ENCODE results near the gene NRXN3. TPM values are rescaled to one million over a fixed set of nuclear protein-coding genes. Genes with fewer than 3 reads are reported as not detected.

Gene NRXN3
- total RNA-seq, 1 experiment from 2014 or later, result 1.1 TPM

GRCh38 chr14:79543967-79544697 lies 1374.0 kb downstream of the NRXN3 start:
- ChIA-PET POLR2A (ENCODE audit: unreplicated experiment) (no interaction called here), CTCF (interaction anchor here (0.5 to 0.8 kb wide), 4 partner anchors 19 to 559 kb away, joined by 3 to 4 read pairs (median 3); no protein-coding TSS in a partner anchor)
- no peaks in the 10 kb centered on the region for H3K27me3 ChIP-seq (ENCODE audit: low read length)
- no peaks in the 10 kb centered on the region for H3K79me2 ChIP-seq (ENCODE audit: low read length)
- H3K9me3 ChIP-seq (ENCODE audit: low read length), result no peaks in the 10 kb centered on the region
- peaks cover 8% of the 10 kb centered on the region; the same call in 1 of the 2 replicates for H3K4me1 ChIP-seq (ENCODE audit: insufficient read depth, low read length)
- H3K4me3 ChIP-seq (ENCODE audit: low read length), result no peak overlapping the region
- DNase-seq (peak; percentile 82), ATAC-seq (peak; percentile 97)
- no peaks in the 10 kb centered on the region for H3K9me2 ChIP-seq (replicated peaks; ENCODE audit: low read length)
- H3K4me2 ChIP-seq (ENCODE audit: low read length), result 0 out of 2 replicates have a peak overlapping the region, but pooled peaks have one; percentile 14
- no peaks in the 10 kb centered on the region for H3F3A ChIP-seq (ENCODE audit: low read length, unreplicated experiment)
- BruUV-seq (replicated peaks), result no TSS peak
- TF ChIP-seq EZH2 (IDR thresholded peaks at IDR 0.05; ENCODE audit: low read length, unreplicated experiment) (no peak), EZH2phosphoT487 (IDR thresholded peaks at IDR 0.05; ENCODE audit: borderline replicate concordance, low read length) (no peak), CTCF (conservative IDR thresholded peaks at IDR 0.05; ENCODE audit: low read depth, low read length) (peak; percentile 72)
- H3K9ac ChIP-seq (ENCODE audit: low read length), result no peak overlapping the region
- no peaks in the 10 kb centered on the region for H4K20me1 ChIP-seq (ENCODE audit: low read length)
- intact Hi-C loops (cut with micrococcal nuclease), result loop anchor here (1.0 to 5.0 kb wide), 4 partner anchors 177 to 575 kb away; no protein-coding TSS in a partner anchor
- peak overlapping the region; percentile 25; the same call in 1 of the 2 replicates for H3K27ac ChIP-seq (ENCODE audit: low read length)
- H2AFZ ChIP-seq (ENCODE audit: low read length), result no peak overlapping the region
- H3K36me3 ChIP-seq (ENCODE audit: low read depth, low read length), result no peaks in the 10 kb centered on the region

GRCh38 chr14:79544698-79545070 lies 1374.5 kb downstream of the NRXN3 start:
- Histone ChIP-seq H3K9me3 (ENCODE audit: low read length) (no peaks in the 10 kb centered on the region), H3F3A (ENCODE audit: low read length, unreplicated experiment) (no peaks in the 10 kb centered on the region), H3K79me2 (ENCODE audit: low read length) (no peaks in the 10 kb centered on the region), H3K4me3 (ENCODE audit: low read length) (no peak overlapping the region), H3K9ac (ENCODE audit: low read length) (no peak overlapping the region), H4K20me1 (ENCODE audit: low read length) (no peaks in the 10 kb centered on the region), H3K9me2 (replicated peaks; ENCODE audit: low read length) (no peaks in the 10 kb centered on the region), H2AFZ (ENCODE audit: low read length) (no peak overlapping the region), H3K36me3 (ENCODE audit: low read depth, low read length) (no peaks in the 10 kb centered on the region), H3K27ac (ENCODE audit: low read length) (peak overlapping the region; percentile 25; the same call in 1 of the 2 replicates), H3K4me1 (ENCODE audit: insufficient read depth, low read length) (peaks cover 8% of the 10 kb centered on the region; the same call in 1 of the 2 replicates), H3K4me2 (ENCODE audit: low read length) (no peak overlapping the region), H3K27me3 (ENCODE audit: low read length) (no peaks in the 10 kb centered on the region)
- BruUV-seq (replicated peaks), result no TSS peak
- TF ChIP-seq CTCF (conservative IDR thresholded peaks at IDR 0.05; ENCODE audit: low read depth, low read length) (no peak), EZH2 (IDR thresholded peaks at IDR 0.05; ENCODE audit: low read length, unreplicated experiment) (no peak), EZH2phosphoT487 (IDR thresholded peaks at IDR 0.05; ENCODE audit: borderline replicate concordance, low read length) (no peak)
- peak; percentile 23 for DNase-seq
- ChIA-PET CTCF (no interaction called here), POLR2A (ENCODE audit: unreplicated experiment) (no interaction called here)
- intact Hi-C loops (cut with micrococcal nuclease), result loop anchor here (1.0 to 5.0 kb wide), 4 partner anchors 177 to 575 kb away; no protein-coding TSS in a partner anchor
- no peak for ATAC-seq

GRCh38 chr14:79548836-79549235 lies 1378.7 kb downstream of the NRXN3 start:
- Histone ChIP-seq H3K9me3 (ENCODE audit: low read length) (no peaks in the 10 kb centered on the region), H3K27me3 (ENCODE audit: low read length) (no peaks in the 10 kb centered on the region), H3K4me3 (ENCODE audit: low read length) (no peak overlapping the region), H3K4me2 (ENCODE audit: low read length) (no peak overlapping the region), H3K79me2 (ENCODE audit: low read length) (no peaks in the 10 kb centered on the region), H3F3A (ENCODE audit: low read length, unreplicated experiment) (no peaks in the 10 kb centered on the region), H3K4me1 (ENCODE audit: insufficient read depth, low read length) (peaks cover 6% of the 10 kb centered on the region; the same call in 1 of the 2 replicates), H4K20me1 (ENCODE audit: low read length) (no peaks in the 10 kb centered on the region), H2AFZ (ENCODE audit: low read length) (no peak overlapping the region), H3K9ac (ENCODE audit: low read length) (no peak overlapping the region), H3K27ac (ENCODE audit: low read length) (no peak overlapping the region), H3K36me3 (ENCODE audit: low read depth, low read length) (no peaks in the 10 kb centered on the region), H3K9me2 (replicated peaks; ENCODE audit: low read length) (no peaks in the 10 kb centered on the region)
- BruUV-seq (replicated peaks), result no TSS peak
- ATAC-seq (no peak), DNase-seq (no peak)
- ChIA-PET POLR2A (ENCODE audit: unreplicated experiment) (no interaction called here), CTCF (no interaction called here)
- intact Hi-C loops (cut with micrococcal nuclease), result no loop called here
- TF ChIP-seq EZH2phosphoT487 (IDR thresholded peaks at IDR 0.05; ENCODE audit: borderline replicate concordance, low read length) (no peak), CTCF (conservative IDR thresholded peaks at IDR 0.05; ENCODE audit: low read depth, low read length) (no peak)
